GM12875 (cell line): ENCODE data around the gene ZNF780A.
A peak's percentile ranks its signal among the peaks of the same experiment; 100 is the strongest.
"Not testable (repeated sequence)": the region's sequence is repeated elsewhere in the genome, so short reads cannot be mapped to it uniquely, and the experiment has no call there.

Experiments
- H3K4me3 ChIP-seq: one replicate; pipeline ENCODE4 v1.5.1; 2011; ENCODE audit warnings: low read depth, low read length, control low read depth
- TF ChIP-seq, protein P1 (sequence below): IDR thresholded peaks from 2 replicates; pipeline ENCODE4 v1.5.1; 2011; ENCODE audit warnings: low read depth, mild to moderate bottlenecking, control low read depth, inconsistent platforms, low read length, moderate library complexity, borderline replicate concordance; ENCODE audit not compliant: insufficient read depth

The ZNF780A gene

GRCh38 chr19:40056505-40056904, 34.2 kb downstream of the ZNF780A start:
- TF ChIP-seq, protein P1, sequence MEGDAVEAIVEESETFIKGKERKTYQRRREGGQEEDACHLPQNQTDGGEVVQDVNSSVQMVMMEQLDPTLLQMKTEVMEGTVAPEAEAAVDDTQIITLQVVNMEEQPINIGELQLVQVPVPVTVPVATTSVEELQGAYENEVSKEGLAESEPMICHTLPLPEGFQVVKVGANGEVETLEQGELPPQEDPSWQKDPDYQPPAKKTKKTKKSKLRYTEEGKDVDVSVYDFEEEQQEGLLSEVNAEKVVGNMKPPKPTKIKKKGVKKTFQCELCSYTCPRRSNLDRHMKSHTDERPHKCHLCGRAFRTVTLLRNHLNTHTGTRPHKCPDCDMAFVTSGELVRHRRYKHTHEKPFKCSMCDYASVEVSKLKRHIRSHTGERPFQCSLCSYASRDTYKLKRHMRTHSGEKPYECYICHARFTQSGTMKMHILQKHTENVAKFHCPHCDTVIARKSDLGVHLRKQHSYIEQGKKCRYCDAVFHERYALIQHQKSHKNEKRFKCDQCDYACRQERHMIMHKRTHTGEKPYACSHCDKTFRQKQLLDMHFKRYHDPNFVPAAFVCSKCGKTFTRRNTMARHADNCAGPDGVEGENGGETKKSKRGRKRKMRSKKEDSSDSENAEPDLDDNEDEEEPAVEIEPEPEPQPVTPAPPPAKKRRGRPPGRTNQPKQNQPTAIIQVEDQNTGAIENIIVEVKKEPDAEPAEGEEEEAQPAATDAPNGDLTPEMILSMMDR, result no peak

DNA sequence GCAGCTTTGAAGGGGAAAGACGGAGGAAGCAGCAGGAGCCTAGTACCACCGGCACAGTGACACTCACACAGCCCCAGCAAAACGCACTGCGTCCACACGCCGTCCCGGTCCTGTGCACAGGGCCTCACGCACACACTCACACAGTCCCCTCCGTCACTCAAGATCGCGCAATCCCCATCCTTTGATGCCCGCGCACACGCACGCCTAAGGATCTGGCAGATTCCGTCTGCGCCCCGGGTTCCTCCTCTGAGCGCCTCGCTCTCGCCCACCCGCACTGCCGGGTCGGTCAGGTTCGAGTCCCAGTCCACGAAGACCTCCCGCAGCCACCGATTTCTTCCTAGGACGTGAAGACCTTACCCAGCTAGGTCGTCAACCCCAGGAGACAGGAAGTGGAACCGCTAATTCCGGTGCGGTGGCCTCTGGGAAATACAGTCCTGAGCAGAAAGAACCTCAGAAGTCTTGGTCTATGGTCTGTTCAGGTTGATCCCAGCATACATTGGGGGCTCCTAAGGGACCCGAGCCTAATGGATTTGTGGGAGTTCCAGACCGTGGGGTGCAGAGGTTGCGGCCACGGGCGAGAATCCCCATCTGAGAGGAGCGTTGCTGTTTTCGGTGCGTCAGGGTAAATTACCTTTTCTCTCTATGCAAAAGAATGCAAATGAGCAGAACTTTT, 34.8 kb downstream of the ZNF780A start, which contains the start of gene ZNF780B:
TSS of gene ZNF780B (minus strand) at position 400 of the 673 bp plus-strand sequence. CDS start 5,899 bp downstream, outside the sequence.
- H3K4me3 ChIP-seq, result peak within 1 kb of the TSS; percentile 79
- TF ChIP-seq, protein P1, result no peak

More at GRCh38 chr19:40056505-40056904, 34.2 kb downstream of the ZNF780A start:
- peak overlapping the region; percentile 79 for H3K4me3 ChIP-seq

GRCh38 chr19:40055049-40055448, 35.7 kb downstream of the ZNF780A start:
- TF ChIP-seq, protein P1, result no peak
- peak overlapping the region; percentile 79 for H3K4me3 ChIP-seq

DNA sequence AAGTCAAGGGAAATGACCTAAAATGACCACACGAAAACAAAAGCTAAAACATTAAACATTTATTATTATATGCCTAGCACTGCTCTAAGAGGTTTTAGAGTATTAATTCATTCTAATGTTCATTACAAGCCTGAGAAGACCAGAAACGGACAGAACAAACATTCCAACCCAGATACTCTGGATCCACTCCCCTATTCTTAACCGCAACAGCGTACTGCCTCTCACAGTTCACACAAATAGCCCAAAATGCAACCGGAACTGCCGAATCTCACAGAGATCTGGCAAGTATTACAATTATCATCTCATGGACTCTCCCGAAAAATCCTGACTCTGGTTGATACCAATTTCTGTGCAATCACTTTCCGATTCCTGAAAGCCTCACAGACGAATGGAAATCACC, 36.1 kb downstream of the ZNF780A start:
- no peak overlapping the region for H3K4me3 ChIP-seq
- TF ChIP-seq, protein P1, result no peak

GRCh38 chr19:40053491-40053890, 37.3 kb downstream of the ZNF780A start:
- TF ChIP-seq, protein P1, result no peak
- no peak overlapping the region for H3K4me3 ChIP-seq

GRCh38 chr19:40041718-40042117, 49.0 kb downstream of the ZNF780A start:
- not testable (repeated sequence) for H3K4me3 ChIP-seq

DNA sequence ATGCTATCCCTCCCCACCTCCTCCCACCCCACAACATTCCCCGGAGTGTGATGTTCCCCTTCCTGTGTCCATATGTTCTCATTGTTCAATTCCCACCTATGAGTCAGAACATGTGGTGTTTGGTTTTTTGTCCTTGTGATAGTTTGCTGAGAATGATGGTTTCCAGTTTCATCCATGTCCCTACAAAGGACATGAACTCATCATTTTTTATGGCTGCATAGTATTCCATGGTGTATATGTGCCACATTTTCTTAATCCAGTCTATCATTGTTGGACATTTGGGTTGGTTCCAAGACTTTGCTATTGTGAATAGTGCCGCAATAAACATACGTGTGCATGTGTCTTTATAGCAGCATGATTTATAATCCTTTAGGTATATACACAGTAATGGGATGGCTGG, 52.7 kb downstream of the ZNF780A start:
- not testable (repeated sequence) for H3K4me3 ChIP-seq

GRCh38 chr19:40035996-40036395, 54.7 kb downstream of the ZNF780A start:
- no peak overlapping the region for H3K4me3 ChIP-seq
- TF ChIP-seq, protein P1, result no peak
